ENCODE measurements around the gene CNTN2. TPM values are rescaled to one million over a fixed set of nuclear protein-coding genes. Genes with fewer than 3 reads are reported as not detected.

The CNTN2 gene
- total RNA-seq, 1 donor from 2014 or later, result 4.1 TPM

GRCh38 chr1:205122489-205122882, 79.5 kb downstream of the CNTN2 start:
- no peak for DNase-seq (ENCODE audit: low spot score)

DNA sequence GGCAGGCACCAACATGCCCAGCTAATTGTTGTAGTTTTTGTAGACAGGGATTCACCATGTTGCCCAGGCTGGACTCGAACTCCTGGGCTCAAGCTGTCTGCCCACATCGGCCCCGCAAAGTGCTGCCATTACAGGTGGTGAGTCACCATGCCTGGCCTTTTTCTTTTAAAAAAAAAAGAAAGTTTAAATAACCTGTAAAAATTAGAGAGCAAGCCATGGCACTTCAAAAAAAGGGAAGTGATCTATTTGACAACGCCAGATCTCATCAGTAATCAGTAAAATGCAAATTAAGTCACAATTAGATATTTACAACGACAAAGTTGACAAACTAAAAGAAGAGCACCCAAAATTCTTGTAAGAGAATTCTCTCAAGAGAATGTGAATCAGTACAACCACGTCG, 81.7 kb downstream of the CNTN2 start:
- no peak for DNase-seq (ENCODE audit: low spot score)

DNA sequence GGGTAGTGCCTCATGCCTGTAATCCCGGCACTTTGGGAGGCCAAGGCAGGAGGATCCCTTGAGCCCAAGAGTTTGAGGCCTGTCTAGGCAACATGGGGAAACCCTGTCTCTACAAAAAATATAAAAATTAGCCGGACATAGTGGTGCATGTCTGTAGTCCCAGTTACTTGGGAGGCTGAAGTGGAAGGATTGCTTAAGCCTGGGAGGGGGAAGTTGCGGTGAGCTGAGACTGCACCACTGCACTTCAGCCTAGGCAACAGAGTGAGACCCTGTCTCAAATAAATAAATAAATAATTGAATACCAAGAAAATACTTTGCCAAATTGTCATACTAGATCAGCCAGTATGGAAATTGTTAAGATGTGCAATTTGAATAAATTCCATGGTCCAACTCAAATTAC, 84.6 kb downstream of the CNTN2 start:
- no peak for DNase-seq (ENCODE audit: low spot score)

Other genes with a start within 250 kb of the CNTN2 start
- 6.0 TPM for gene NFASC, start 172.3 kb upstream of the CNTN2 start, total RNA-seq (ENCODE audit: insufficient read depth, low replicate concordance)
- not detected for gene TMEM81, start 41.2 kb downstream of the CNTN2 start, total RNA-seq (ENCODE audit: insufficient read depth, low replicate concordance)
- 13.2 TPM for gene RBBP5, start 78.8 kb downstream of the CNTN2 start, total RNA-seq (ENCODE audit: insufficient read depth, low replicate concordance)
- 14.0 TPM for gene DSTYK, start 168.5 kb downstream of the CNTN2 start, total RNA-seq (ENCODE audit: insufficient read depth, low replicate concordance)
- gene TMCC2, start 184.7 kb downstream of the CNTN2 start, total RNA-seq (ENCODE audit: insufficient read depth, low replicate concordance), result 7.9 TPM

Data from umbilical cord (tissue), 2 donors.